Neural cell (in vitro differentiated cells): ENCODE results near the gene SUCLG2.

Experiments
- EZH2 ChIP-seq: fragments of 200-600, 300-800 bp; shearing (Covaris generic), sonication (generic); IDR thresholded peaks from 2 replicates; pipeline ENCODE4 v1.6.1; 2014; ENCODE audit warnings: antibody characterized with exemption, low read length, borderline replicate concordance, mild to moderate bottlenecking; ENCODE audit not compliant: insufficient read depth, poor library complexity, severe bottlenecking
- MXI1 ChIP-seq: fragments of 450-650 bp; conservative IDR thresholded peaks from 2 replicates; pipeline ENCODE4 v1.6.1; 2014; ENCODE audit warnings: antibody characterized with exemption, mild to moderate bottlenecking; ENCODE audit not compliant: poor library complexity, severe bottlenecking
- POLR2AphosphoS5 ChIP-seq: IDR thresholded peaks from 2 replicates; pipeline ENCODE4 v1.6.1; 2012
- RAD21 ChIP-seq: fragments of 450-650 bp; conservative IDR thresholded peaks from 2 replicates; pipeline ENCODE4 v1.6.1; 2014; ENCODE audit warnings: antibody characterized with exemption, mild to moderate bottlenecking, moderate library complexity
- TF ChIP-seq, protein P1 (sequence below): fragments of 450-650 bp; IDR thresholded peaks from 2 replicates; pipeline ENCODE4 v1.5.1; 2014; ENCODE audit warnings: antibody characterized with exemption, mild to moderate bottlenecking, moderate library complexity; ENCODE audit not compliant: poor library complexity, severe bottlenecking
- TF ChIP-seq, protein P2 (sequence below): IDR thresholded peaks from 2 replicates; pipeline ENCODE4 v1.6.1; 2012; ENCODE audit warnings: borderline replicate concordance

DNA sequence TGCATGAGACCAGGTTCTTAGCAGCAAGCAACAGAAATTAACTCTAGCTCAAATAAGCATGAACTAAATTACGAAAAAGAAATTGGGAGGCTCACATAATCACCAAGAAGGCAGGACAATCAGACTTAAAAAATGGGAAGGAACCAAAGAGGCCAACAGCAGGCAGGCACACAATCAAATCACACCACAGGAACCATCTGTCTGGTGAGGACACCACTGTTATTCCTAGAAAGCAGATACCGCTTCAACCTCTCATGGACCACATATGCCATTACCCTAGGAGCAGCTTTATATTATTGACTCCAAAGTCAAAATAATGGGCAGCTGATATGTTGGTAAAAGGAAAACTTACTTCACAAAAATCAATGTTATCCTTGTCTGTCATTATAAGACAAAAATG lies 51.6 kb downstream of the SUCLG2 start:
- TF ChIP-seq POLR2AphosphoS5 (no peak), EZH2 (no peak), RAD21 (no peak), MXI1 (no peak)
- TF ChIP-seq, protein P1, sequence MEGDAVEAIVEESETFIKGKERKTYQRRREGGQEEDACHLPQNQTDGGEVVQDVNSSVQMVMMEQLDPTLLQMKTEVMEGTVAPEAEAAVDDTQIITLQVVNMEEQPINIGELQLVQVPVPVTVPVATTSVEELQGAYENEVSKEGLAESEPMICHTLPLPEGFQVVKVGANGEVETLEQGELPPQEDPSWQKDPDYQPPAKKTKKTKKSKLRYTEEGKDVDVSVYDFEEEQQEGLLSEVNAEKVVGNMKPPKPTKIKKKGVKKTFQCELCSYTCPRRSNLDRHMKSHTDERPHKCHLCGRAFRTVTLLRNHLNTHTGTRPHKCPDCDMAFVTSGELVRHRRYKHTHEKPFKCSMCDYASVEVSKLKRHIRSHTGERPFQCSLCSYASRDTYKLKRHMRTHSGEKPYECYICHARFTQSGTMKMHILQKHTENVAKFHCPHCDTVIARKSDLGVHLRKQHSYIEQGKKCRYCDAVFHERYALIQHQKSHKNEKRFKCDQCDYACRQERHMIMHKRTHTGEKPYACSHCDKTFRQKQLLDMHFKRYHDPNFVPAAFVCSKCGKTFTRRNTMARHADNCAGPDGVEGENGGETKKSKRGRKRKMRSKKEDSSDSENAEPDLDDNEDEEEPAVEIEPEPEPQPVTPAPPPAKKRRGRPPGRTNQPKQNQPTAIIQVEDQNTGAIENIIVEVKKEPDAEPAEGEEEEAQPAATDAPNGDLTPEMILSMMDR: no peak
- TF ChIP-seq, protein P2, sequence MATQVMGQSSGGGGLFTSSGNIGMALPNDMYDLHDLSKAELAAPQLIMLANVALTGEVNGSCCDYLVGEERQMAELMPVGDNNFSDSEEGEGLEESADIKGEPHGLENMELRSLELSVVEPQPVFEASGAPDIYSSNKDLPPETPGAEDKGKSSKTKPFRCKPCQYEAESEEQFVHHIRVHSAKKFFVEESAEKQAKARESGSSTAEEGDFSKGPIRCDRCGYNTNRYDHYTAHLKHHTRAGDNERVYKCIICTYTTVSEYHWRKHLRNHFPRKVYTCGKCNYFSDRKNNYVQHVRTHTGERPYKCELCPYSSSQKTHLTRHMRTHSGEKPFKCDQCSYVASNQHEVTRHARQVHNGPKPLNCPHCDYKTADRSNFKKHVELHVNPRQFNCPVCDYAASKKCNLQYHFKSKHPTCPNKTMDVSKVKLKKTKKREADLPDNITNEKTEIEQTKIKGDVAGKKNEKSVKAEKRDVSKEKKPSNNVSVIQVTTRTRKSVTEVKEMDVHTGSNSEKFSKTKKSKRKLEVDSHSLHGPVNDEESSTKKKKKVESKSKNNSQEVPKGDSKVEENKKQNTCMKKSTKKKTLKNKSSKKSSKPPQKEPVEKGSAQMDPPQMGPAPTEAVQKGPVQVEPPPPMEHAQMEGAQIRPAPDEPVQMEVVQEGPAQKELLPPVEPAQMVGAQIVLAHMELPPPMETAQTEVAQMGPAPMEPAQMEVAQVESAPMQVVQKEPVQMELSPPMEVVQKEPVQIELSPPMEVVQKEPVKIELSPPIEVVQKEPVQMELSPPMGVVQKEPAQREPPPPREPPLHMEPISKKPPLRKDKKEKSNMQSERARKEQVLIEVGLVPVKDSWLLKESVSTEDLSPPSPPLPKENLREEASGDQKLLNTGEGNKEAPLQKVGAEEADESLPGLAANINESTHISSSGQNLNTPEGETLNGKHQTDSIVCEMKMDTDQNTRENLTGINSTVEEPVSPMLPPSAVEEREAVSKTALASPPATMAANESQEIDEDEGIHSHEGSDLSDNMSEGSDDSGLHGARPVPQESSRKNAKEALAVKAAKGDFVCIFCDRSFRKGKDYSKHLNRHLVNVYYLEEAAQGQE: no peak
